Neural progenitor cell (in vitro differentiated cells): Measurements from ENCODE around the gene KCNQ1. TPM values are rescaled to one million over a fixed set of nuclear protein-coding genes. Genes with fewer than 3 reads are reported as not detected.
A peak's percentile ranks its signal among the peaks of the same experiment; 100 is the strongest.

ENCODE experiments used
- DNase-seq: peaks from one replicate; pipeline ENCODE4 v3.0.0-alpha.2; 2016; ENCODE audit warnings: low spot score
- H2AFZ ChIP-seq: fragments of 200-600 bp; sonication (generic); replicated peaks from 2 replicates; pipeline ENCODE4 v1.6.1; 2016; ENCODE audit warnings: antibody characterized with exemption
- H3F3A ChIP-seq: fragments of 200-600 bp; sonication (generic); 2 replicates; pipeline ENCODE4 v1.6.1; 2016; ENCODE audit warnings: antibody characterized with exemption, low read depth
- H3K27ac ChIP-seq: fragments of 200-600 bp; sonication (generic); 2 replicates; pipeline ENCODE4 v1.5.1; 2016; ENCODE audit warnings: mild to moderate bottlenecking
- H3K27me3 ChIP-seq: fragments of 200-600 bp; sonication (generic); 2 replicates; pipeline ENCODE4 v1.6.1; 2016; ENCODE audit warnings: mild to moderate bottlenecking, moderate library complexity
- H3K36me3 ChIP-seq: fragments of 200-600 bp; sonication (generic); 2 replicates; pipeline ENCODE4 v1.5.1; 2016
- H3K4me1 ChIP-seq: fragments of 200-600 bp; sonication (generic); 2 replicates; pipeline ENCODE4 v1.6.1; 2016; ENCODE audit warnings: mixed run types
- H3K4me2 ChIP-seq: fragments of 200-600 bp; sonication (generic); 2 replicates; pipeline ENCODE4 v1.6.1; 2016
- H3K4me3 ChIP-seq: fragments of 200-600 bp; sonication (generic); 2 replicates; pipeline ENCODE4 v1.5.1; 2016
- H3K79me2 ChIP-seq: fragments of 200-600 bp; sonication (generic); 2 replicates; pipeline ENCODE4 v1.6.1; 2016; ENCODE audit warnings: low read depth
- H3K9ac ChIP-seq: fragments of 200-600 bp; sonication (generic); 2 replicates; pipeline ENCODE4 v1.6.1; 2016
- H3K9me3 ChIP-seq: fragments of 200-600 bp; sonication (generic); 2 replicates; pipeline ENCODE4 v1.5.1; 2016; ENCODE audit warnings: low read depth
- H4K20me1 ChIP-seq: fragments of 200-600 bp; sonication (generic); 2 replicates; pipeline ENCODE4 v1.6.1; 2016; ENCODE audit warnings: low read depth
- H3K27ac Mint-ChIP-seq: 3 replicates; pipeline ENCODE4 v1.8.0; 2021; ENCODE audit warnings: mixed read lengths
- H3K27me3 Mint-ChIP-seq: 2 replicates; pipeline ENCODE4 v1.8.0; 2022; ENCODE audit warnings: low read depth, mild to moderate bottlenecking, inconsistent platforms, moderate library complexity, mixed read lengths; ENCODE audit not compliant: insufficient read depth
- H3K36me3 Mint-ChIP-seq: 3 replicates; pipeline ENCODE4 v1.8.0; 2021; ENCODE audit warnings: mixed read lengths
- H3K4me1 Mint-ChIP-seq: 3 replicates; pipeline ENCODE4 v1.8.0; 2021; ENCODE audit warnings: mixed read lengths
- H3K4me3 Mint-ChIP-seq: 3 replicates; pipeline ENCODE4 v1.8.0; 2021; ENCODE audit warnings: mild to moderate bottlenecking, moderate library complexity, mixed read lengths
- H3K9me3 Mint-ChIP-seq: 3 replicates; pipeline ENCODE4 v1.8.0; 2020; ENCODE audit warnings: mixed read lengths
- EZH2 ChIP-seq: fragments of 200-600 bp; sonication (generic); IDR thresholded peaks from 2 replicates; pipeline ENCODE4 v1.6.1; 2017; ENCODE audit warnings: antibody characterized with exemption, mild to moderate bottlenecking, moderate library complexity
- EZH2phosphoT487 ChIP-seq: fragments of 200-600 bp; sonication (generic); IDR thresholded peaks from 2 replicates; pipeline ENCODE4 v1.6.1; 2017; ENCODE audit warnings: antibody characterized with exemption
- total RNA-seq: library from RNA; depleted of rRNA; stranded (reverse); fragments of >200 nt; gene quantifications from 2 replicates; pipeline ENCODE4 v1.2.3, GENCODE V29; 2015; ENCODE audit warnings: low replicate concordance
- TF ChIP-seq, protein P1 (sequence below): fragments of 200-600 bp; sonication (generic); IDR thresholded peaks from 2 replicates; pipeline ENCODE4 v1.5.1; 2017; ENCODE audit warnings: antibody characterized with exemption, mild to moderate bottlenecking

The KCNQ1 gene
- total RNA-seq, 1 donor from 2014 or later = 0.11 TPM

DNA sequence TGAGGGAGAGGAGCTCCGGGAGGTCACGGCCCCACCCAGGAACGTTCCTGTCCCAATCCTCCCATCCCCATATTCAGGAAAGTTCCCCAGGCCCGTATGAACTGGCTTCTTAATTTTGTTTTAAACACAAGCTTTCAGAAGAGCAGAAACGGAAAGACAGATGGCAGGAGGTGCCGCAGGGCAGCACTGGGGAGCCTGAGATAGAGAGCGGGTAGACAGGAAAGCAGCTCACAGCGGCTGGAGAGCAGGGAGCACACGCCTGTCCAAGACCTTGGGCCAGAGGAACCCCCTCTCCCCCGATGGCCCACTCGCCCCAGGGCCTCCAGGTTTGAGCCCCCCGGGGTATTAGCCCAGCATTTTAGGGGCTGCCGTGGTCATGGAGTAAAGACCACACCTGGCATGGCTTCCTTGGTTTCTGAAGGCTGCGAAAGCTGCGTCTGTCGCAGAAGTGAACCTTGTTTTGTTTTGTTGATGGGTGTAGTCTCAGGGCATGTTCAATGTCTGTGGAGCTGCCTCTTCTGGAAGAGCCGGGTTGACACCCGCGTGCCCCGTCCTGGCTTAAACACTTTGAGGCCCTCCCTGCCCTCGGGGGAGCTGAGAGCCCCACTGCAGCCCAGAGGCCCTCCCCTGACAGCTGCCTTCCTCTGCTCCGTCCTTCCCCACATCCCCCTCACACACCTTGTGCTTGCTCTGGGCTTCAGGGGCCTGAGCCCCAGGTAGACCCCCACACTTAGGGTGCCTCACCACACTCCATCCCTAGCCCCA lies 272.9 kb downstream of the KCNQ1 start:
- Histone ChIP-seq H3K27ac (no peak overlapping the region), H4K20me1 (peaks cover 10% of the 10 kb centered on the region), H2AFZ (no peak overlapping the region), H3K9me3 (no peaks in the 10 kb centered on the region), H3K27me3 (peaks cover 94% of the 10 kb centered on the region), H3K79me2 (no peaks in the 10 kb centered on the region), H3K4me2 (no peak overlapping the region), H3K4me1 (peaks cover 42% of the 10 kb centered on the region), H3K9ac (no peak overlapping the region), H3K36me3 (no peaks in the 10 kb centered on the region), H3F3A (peaks cover 30% of the 10 kb centered on the region), H3K4me3 (no peak overlapping the region)
- TF ChIP-seq EZH2 (no peak), EZH2phosphoT487 (no peak)
- TF ChIP-seq, protein P1, sequence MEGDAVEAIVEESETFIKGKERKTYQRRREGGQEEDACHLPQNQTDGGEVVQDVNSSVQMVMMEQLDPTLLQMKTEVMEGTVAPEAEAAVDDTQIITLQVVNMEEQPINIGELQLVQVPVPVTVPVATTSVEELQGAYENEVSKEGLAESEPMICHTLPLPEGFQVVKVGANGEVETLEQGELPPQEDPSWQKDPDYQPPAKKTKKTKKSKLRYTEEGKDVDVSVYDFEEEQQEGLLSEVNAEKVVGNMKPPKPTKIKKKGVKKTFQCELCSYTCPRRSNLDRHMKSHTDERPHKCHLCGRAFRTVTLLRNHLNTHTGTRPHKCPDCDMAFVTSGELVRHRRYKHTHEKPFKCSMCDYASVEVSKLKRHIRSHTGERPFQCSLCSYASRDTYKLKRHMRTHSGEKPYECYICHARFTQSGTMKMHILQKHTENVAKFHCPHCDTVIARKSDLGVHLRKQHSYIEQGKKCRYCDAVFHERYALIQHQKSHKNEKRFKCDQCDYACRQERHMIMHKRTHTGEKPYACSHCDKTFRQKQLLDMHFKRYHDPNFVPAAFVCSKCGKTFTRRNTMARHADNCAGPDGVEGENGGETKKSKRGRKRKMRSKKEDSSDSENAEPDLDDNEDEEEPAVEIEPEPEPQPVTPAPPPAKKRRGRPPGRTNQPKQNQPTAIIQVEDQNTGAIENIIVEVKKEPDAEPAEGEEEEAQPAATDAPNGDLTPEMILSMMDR = no peak
- Mint-ChIP-seq H3K36me3 (no peaks in the 10 kb centered on the region), H3K9me3 (no peaks in the 10 kb centered on the region), H3K4me1 (peaks cover 46% of the 10 kb centered on the region), H3K27me3 (peaks cover 35% of the 10 kb centered on the region), H3K27ac (peak overlapping the region; percentile 58), H3K4me3 (no peak overlapping the region)
- DNase-seq = no peak

DNA sequence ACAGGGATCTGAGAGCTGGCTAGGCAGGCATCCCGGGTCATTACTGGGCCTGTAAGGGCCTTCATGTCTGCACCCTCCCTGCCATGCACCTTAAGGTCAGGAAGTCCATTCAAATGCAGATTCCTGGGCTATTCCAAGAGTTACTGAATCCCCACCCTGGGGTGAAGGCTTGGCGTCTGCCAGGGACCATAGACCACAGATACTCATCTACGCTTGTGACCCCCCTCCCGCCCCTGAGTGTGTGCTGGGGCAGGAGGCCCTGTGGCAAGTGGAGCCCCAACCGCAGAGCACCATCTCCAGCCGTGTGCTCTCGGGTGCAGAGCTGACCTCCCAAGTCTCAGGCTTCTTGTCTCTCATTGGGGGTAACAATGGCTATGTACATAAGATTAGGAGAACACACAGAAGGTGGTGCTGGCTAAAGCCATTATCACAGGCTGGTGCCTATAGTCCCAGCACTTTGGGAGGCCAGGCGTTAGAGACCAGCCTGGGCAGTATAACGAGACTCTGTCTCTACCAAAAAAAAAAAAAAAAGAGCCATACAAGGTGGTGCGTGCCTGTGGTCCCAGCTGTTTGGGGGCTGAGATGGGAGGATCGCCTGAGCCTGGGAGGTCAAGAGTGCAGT lies 274.1 kb downstream of the KCNQ1 start:
- Histone ChIP-seq H3K36me3 (no peaks in the 10 kb centered on the region), H3K79me2 (no peaks in the 10 kb centered on the region), H3K9me3 (no peaks in the 10 kb centered on the region), H3K9ac (no peak overlapping the region), H3K27ac (no peak overlapping the region), H2AFZ (no peak overlapping the region), H3K4me1 (peaks cover 42% of the 10 kb centered on the region), H4K20me1 (peaks cover 10% of the 10 kb centered on the region), H3F3A (peaks cover 30% of the 10 kb centered on the region), H3K4me2 (no peak overlapping the region), H3K4me3 (no peak overlapping the region), H3K27me3 (peaks cover 94% of the 10 kb centered on the region)
- Mint-ChIP-seq H3K36me3 (no peaks in the 10 kb centered on the region), H3K4me1 (peaks cover 50% of the 10 kb centered on the region), H3K4me3 (peak overlapping the region; percentile 34), H3K9me3 (no peaks in the 10 kb centered on the region), H3K27me3 (peaks cover 35% of the 10 kb centered on the region), H3K27ac (no peak overlapping the region)
- no peak for TF ChIP-seq EZH2
- TF ChIP-seq, protein P1 = no peak
- DNase-seq = peak; percentile 45

DNA sequence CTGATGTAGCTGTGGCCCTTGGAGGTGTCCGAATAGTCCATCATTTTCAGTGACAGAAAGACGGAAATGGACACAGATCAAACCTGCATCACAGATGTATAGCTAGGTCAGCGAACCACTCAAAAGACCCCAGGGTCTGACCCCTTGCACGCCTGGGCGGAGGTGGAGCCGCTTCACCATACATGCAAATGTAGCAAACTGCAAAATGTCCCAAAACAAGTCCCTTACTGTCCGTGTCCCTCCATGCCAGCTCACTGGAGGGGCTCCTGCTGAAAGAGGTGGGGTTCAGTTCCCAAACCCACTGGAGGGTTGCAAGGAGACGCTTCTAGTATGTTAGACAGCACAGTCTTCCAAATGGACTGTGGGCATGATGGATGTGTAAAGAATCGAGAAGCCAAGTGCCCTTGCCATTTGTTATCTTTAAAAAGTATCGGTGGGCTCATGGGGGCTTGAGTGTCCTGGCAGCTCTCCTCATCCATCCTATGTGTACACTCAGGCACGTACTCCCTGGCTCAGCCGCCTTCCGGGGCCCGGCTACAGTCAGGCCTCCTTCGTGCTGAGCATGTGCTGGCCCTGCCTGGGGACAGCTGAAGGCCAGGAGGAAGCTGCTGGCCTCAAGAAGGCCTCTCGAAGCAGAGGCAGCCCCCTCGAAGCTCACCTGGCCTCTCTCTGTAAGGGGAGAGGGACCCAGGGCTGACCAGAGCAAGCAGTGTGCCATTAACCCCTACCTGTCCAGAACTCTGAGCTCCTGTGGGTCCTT lies 275.2 kb downstream of the KCNQ1 start:
- no peaks in the 10 kb centered on the region for H3K36me3 Mint-ChIP-seq
- no peak overlapping the region for H3K27ac ChIP-seq
- no peaks in the 10 kb centered on the region for H3K9me3 Mint-ChIP-seq
- H3K4me2 ChIP-seq = peak overlapping the region; percentile 82
- no peak overlapping the region for H3K4me3 ChIP-seq
- no peak overlapping the region for H3K9ac ChIP-seq
- no peaks in the 10 kb centered on the region for H3K9me3 ChIP-seq
- H3K4me1 Mint-ChIP-seq = peaks cover 51% of the 10 kb centered on the region
- H3K4me1 ChIP-seq = peaks cover 42% of the 10 kb centered on the region
- peak overlapping the region; percentile 71 for H3K4me3 Mint-ChIP-seq
- TF ChIP-seq, protein P1 = no peak
- TF ChIP-seq EZH2 = no peak
- peaks cover 94% of the 10 kb centered on the region for H3K27me3 ChIP-seq
- H4K20me1 ChIP-seq = peaks cover 10% of the 10 kb centered on the region
- H3K79me2 ChIP-seq = no peaks in the 10 kb centered on the region
- H3K36me3 ChIP-seq = no peaks in the 10 kb centered on the region
- no peak for DNase-seq
- H3K27ac Mint-ChIP-seq = no peak overlapping the region
- peaks cover 37% of the 10 kb centered on the region for H3K27me3 Mint-ChIP-seq
- H2AFZ ChIP-seq = no peak overlapping the region
- peaks cover 30% of the 10 kb centered on the region for H3F3A ChIP-seq
